A673 (cell line): ENCODE results near the gene KRT80. TPM values are rescaled to one million over a fixed set of nuclear protein-coding genes. Genes with fewer than 3 reads are reported as not detected.

ENCODE experiments used
- BruUV-seq: library from RNA; stranded (reverse); fragments of 400-500 nt; replicated peaks from 2 replicates; lab custom pipeline; 2021; lab: Mats Ljungman, UMichigan
- CTCF ChIA-PET: fragments of 300-600 bp; sonication (Branson Sonifier 250); formaldehyde crosslinking; loops from one replicate; lab custom pipeline; 2022; ENCODE audit warnings: antibody characterized with exemption; lab: Charles Lee
- POLR2A ChIA-PET: fragments of 300-600 bp; sonication (Branson Sonifier 250); formaldehyde crosslinking; loops from one replicate; lab custom pipeline; 2022; ENCODE audit warnings: antibody characterized with exemption; ENCODE audit not compliant: low non-redundant PET; lab: Charles Lee
- DNase-seq: peaks from one replicate; pipeline ENCODE4 v3.0.0-alpha.2; 2015; ENCODE audit warnings: low spot score
- H3K27ac ChIP-seq: fragments of 200-600 bp; sonication (generic); 2 replicates; pipeline ENCODE4 v1.5.1; 2016; ENCODE audit warnings: mixed run types, low read depth, mild to moderate bottlenecking, mixed read lengths, antibody characterized with exemption, low read length; ENCODE audit not compliant: poor library complexity, severe bottlenecking
- H3K27me3 ChIP-seq: fragments of 200-600 bp; sonication (generic); replicated peaks from 2 replicates; pipeline ENCODE4 v1.6.1; 2017; ENCODE audit warnings: mixed run types, low read depth, mild to moderate bottlenecking, mixed read lengths, antibody characterized with exemption, low read length; ENCODE audit not compliant: insufficient read depth, poor library complexity
- H3K36me3 ChIP-seq: fragments of 200-600 bp; sonication (generic); 2 replicates; pipeline ENCODE4 v1.6.1; 2016; ENCODE audit warnings: mixed run types, mild to moderate bottlenecking, mixed read lengths, antibody characterized with exemption, low read length; ENCODE audit not compliant: insufficient read depth, poor library complexity, severe bottlenecking
- H3K4me1 ChIP-seq: fragments of 200-600 bp; sonication (generic); 2 replicates; pipeline ENCODE4 v1.6.1; 2017; ENCODE audit warnings: mixed run types, mild to moderate bottlenecking, mixed read lengths, antibody characterized with exemption, low read length; ENCODE audit not compliant: insufficient read depth, poor library complexity, severe bottlenecking
- H3K4me3 ChIP-seq: fragments of 200-600 bp; sonication (generic); 2 replicates; pipeline ENCODE4 v1.5.1; 2016; ENCODE audit warnings: low read depth, mixed run types, mild to moderate bottlenecking, mixed read lengths, low read length; ENCODE audit not compliant: poor library complexity, severe bottlenecking
- H3K9me3 ChIP-seq: fragments of 200-600 bp; sonication (generic); 2 replicates; pipeline ENCODE4 v1.6.1; 2016; ENCODE audit warnings: mixed run types, low read depth, mild to moderate bottlenecking, mixed read lengths, antibody characterized with exemption, low read length; ENCODE audit not compliant: poor library complexity, severe bottlenecking
- EZH2 ChIP-seq: fragments of 200-600 bp; sonication (generic); IDR thresholded peaks from 2 replicates; pipeline ENCODE4 v1.6.1; 2017; ENCODE audit warnings: borderline replicate concordance, low read depth, mild to moderate bottlenecking, mixed read lengths, antibody characterized with exemption, low read length; ENCODE audit not compliant: poor library complexity, severe bottlenecking
- intact Hi-C: fragments of 100-400 bp; cut with micrococcal nuclease; formaldehyde crosslinking; loops from one replicate; pipeline ENCODE4 v1.10.0; 2022; ENCODE audit not compliant: unreplicated experiment
- total RNA-seq: library from RNA; stranded (reverse); gene quantifications from 2 replicates; pipeline ENCODE4 v1.2.3, GENCODE V29; 2021
- TF ChIP-seq, protein P1 (sequence below): fragments of 300-800, 200-600 bp; sonication (generic); conservative IDR thresholded peaks from 2 replicates; pipeline ENCODE4 v1.5.1; 2017; ENCODE audit warnings: low read depth, mild to moderate bottlenecking, antibody characterized with exemption, low read length, moderate library complexity, mixed read lengths

Gene KRT80
- total RNA-seq, 1 experiment from 2014 or later: 1.0 TPM

- no TSS peak for BruUV-seq
- POLR2A ChIA-PET: interaction anchor here (0.6 kb wide), 1 partner anchor 16 kb away, joined by 5 read pairs; no protein-coding TSS in a partner anchor
- H3K27ac ChIP-seq: no peak overlapping the region
Measured at GRCh38 chr12:52210925-52211650, 19.3 kb upstream of the KRT80 start.

DNA sequence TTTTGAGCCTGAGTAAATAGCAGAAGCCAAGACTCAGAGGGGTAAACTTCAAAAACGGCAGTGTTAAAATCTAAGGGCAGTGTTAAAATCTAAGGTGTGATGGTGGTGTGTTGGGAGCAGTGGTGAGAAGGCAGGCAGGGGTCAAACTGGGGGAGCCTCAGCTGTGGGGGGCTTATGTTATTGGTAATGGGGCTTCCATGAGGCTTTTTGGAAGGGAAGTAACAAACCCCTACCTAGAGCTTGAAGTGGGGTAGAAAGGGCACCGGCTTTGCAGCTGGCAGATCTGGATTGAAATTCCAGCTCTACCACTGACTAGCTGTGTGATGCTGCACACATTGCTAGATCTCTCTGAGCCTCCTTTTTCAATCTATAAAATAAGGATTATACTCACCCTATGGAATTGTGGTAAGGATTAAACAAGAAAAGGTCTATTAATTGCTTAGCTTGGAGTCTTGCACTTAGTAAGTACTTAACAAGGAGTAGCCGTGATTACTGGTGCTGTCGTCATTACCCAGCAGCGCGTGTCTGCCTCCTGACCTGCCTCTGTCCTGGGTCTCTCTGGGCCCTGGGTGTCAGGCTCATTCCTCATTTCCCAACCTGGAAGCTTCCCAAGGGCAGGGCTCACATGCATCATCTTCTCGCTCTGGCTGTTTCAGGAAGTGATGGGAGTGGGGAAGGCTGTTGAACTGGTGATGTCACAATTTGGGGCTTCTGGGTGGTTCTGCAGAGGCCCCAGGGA lies 18.5 kb upstream of the KRT80 start:
- BruUV-seq: no TSS peak
- intact Hi-C loops: no loop called here
- ChIA-PET CTCF (no interaction called here), POLR2A (no interaction called here)
- TF ChIP-seq, protein P1, sequence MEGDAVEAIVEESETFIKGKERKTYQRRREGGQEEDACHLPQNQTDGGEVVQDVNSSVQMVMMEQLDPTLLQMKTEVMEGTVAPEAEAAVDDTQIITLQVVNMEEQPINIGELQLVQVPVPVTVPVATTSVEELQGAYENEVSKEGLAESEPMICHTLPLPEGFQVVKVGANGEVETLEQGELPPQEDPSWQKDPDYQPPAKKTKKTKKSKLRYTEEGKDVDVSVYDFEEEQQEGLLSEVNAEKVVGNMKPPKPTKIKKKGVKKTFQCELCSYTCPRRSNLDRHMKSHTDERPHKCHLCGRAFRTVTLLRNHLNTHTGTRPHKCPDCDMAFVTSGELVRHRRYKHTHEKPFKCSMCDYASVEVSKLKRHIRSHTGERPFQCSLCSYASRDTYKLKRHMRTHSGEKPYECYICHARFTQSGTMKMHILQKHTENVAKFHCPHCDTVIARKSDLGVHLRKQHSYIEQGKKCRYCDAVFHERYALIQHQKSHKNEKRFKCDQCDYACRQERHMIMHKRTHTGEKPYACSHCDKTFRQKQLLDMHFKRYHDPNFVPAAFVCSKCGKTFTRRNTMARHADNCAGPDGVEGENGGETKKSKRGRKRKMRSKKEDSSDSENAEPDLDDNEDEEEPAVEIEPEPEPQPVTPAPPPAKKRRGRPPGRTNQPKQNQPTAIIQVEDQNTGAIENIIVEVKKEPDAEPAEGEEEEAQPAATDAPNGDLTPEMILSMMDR: no peak
- no peak for TF ChIP-seq EZH2
- no peak overlapping the region for H3K4me3 ChIP-seq
- H3K27ac ChIP-seq: no peak overlapping the region
- peaks cover 4% of the 10 kb centered on the region for H3K4me1 ChIP-seq
- no peaks in the 10 kb centered on the region for H3K27me3 ChIP-seq
- H3K36me3 ChIP-seq: no peaks in the 10 kb centered on the region
- H3K9me3 ChIP-seq: no peaks in the 10 kb centered on the region
- DNase-seq: no peak

More at GRCh38 chr12:52210925-52211650, 19.3 kb upstream of the KRT80 start:
- TF ChIP-seq, protein P1: no peak
- no peak for TF ChIP-seq EZH2
- no peak for DNase-seq
- peaks cover 4% of the 10 kb centered on the region for H3K4me1 ChIP-seq
- H3K27me3 ChIP-seq: no peaks in the 10 kb centered on the region
- no peaks in the 10 kb centered on the region for H3K9me3 ChIP-seq
- intact Hi-C loops: no loop called here
- H3K4me3 ChIP-seq: no peak overlapping the region
- H3K36me3 ChIP-seq: no peaks in the 10 kb centered on the region
- CTCF ChIA-PET: no interaction called here

- CTCF ChIA-PET: no interaction called here
- BruUV-seq: no TSS peak
- Histone ChIP-seq H3K9me3 (no peaks in the 10 kb centered on the region), H3K27ac (no peak overlapping the region), H3K36me3 (no peaks in the 10 kb centered on the region), H3K4me3 (no peak overlapping the region), H3K27me3 (no peaks in the 10 kb centered on the region), H3K4me1 (peaks cover 4% of the 10 kb centered on the region)
- no peak for TF ChIP-seq EZH2
- TF ChIP-seq, protein P1: no peak
- no peak for DNase-seq
- POLR2A ChIA-PET: no interaction called here
- intact Hi-C loops: no loop called here
Measured at GRCh38 chr12:52209321-52209720, 17.5 kb upstream of the KRT80 start.
